Measurements from ENCODE around the gene SEMA4D.

Gene SEMA4D, protein sequence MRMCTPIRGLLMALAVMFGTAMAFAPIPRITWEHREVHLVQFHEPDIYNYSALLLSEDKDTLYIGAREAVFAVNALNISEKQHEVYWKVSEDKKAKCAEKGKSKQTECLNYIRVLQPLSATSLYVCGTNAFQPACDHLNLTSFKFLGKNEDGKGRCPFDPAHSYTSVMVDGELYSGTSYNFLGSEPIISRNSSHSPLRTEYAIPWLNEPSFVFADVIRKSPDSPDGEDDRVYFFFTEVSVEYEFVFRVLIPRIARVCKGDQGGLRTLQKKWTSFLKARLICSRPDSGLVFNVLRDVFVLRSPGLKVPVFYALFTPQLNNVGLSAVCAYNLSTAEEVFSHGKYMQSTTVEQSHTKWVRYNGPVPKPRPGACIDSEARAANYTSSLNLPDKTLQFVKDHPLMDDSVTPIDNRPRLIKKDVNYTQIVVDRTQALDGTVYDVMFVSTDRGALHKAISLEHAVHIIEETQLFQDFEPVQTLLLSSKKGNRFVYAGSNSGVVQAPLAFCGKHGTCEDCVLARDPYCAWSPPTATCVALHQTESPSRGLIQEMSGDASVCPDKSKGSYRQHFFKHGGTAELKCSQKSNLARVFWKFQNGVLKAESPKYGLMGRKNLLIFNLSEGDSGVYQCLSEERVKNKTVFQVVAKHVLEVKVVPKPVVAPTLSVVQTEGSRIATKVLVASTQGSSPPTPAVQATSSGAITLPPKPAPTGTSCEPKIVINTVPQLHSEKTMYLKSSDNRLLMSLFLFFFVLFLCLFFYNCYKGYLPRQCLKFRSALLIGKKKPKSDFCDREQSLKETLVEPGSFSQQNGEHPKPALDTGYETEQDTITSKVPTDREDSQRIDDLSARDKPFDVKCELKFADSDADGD
- total RNA-seq = 563 to 786 (median 568) reads per million in 4 experiments

DNA sequence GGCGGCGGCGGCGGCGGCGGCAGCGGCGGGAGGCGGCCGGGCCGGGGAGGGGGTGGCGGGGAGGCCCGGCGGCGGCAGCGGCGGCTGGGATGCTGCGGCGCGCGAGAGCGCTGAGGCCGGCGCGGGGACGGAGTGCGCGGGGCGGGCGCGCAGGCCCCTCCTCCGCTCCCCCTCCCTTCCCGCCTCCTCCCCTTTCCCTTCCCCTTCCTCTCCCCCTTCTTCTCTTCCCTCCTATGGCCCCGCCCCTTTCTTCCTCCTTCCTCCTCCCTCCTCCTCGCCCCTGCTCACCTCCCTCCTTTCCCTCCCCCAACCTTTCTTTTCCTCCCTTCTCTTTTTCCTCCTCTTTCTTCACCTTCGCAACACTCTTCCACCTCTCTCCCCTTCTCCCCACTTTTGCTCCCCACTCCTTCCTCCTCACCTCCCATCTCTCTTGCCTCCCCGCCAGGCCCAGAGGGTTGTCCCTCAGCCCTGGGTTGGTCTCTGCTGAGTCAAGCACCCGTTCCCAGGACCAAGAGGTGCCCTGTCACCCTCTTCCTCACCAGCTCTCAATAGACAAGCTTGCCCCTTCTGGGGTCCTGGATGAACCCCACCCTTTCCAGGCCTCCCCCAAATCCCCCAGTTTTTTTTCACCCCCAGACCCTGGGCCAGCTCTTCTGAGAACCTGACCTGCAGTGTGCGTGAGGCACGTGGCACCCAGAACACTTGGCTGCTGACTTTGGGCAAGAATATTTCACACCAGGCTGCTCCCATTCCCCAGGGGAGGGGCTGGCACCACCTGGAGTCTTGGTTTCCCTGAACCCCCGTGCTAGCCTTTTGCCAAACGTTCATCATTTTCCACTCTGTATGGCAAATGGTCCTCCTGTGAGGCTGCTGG is at the start of gene SEMA4D:
Gene SEMA4D (minus strand): TSS at position 136 of the 874 bp plus-strand sequence. CDS start 92,657 bp downstream, outside the sequence.
- peak; percentile 41 for DNase-seq

DNA sequence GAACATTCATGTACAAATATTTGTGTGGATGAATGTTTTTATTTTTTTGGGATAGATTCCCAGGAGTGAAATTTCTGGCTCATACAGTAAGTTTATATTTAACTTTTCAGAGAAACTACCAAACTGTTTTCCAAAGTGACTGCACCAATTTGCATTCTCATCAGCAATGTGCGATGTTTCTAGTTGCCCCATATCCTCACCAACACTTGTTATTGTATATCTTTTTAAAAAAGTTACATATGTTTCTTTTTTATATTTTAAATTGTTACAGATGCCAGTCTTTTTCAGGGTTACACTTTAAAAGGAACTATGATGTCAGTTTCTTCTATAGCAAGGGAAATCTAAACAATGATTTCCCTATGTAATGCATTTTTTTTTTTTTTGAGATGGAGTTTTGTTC is 49.1 kb upstream of the SEMA4D start:
- DNase-seq = no peak

DNA sequence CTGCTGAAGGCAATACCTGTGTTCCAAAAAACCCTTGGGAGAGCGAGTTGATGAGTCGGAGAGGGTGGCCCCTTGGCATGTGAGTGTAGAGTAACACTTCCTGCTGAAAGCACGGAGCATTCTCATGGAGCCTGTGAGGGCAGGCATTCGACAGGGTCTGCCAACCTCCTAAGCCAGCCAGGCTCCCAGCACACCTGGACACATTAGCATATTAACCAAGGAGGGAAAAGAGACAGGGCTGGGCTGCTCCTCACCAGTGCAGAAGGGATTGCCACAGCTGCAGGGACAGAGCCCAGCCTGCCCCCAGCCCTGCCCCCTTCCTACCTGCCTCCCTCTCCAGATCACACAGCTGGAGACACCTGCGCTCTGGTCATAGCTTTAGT is 46.4 kb upstream of the SEMA4D start:
- no peak for DNase-seq

DNA sequence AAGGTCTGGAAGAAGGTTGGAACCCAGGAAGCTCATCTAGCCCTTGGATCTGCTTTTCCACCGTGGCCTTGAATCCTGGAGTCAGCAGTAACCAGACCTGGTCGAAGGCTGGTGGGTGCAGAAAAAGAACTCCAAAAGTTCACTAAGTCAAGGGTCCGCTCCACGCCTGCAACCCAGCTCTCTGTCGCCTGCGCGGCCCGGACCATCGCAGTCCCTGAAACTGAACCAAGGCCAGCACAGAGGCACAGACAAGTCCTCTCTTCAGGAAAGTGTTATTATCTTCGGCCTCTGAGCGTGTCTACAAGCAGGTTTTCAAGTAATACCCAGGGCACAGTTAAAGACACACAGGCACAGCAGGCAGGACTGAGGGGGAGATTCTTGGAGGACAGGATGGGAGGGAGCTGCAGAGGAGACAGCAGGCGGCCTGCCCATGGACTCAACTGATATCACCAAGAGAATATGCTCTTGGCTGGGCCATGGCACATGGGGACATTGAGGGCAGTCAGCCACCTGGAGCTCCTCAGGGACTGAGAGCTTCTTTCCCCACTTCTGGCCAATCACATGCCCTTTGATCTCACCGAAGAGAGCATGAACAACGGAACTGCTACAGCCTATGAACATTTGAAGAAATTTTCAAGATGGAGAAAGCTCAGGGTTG is 45.8 kb upstream of the SEMA4D start:
- no peak for DNase-seq

DNA sequence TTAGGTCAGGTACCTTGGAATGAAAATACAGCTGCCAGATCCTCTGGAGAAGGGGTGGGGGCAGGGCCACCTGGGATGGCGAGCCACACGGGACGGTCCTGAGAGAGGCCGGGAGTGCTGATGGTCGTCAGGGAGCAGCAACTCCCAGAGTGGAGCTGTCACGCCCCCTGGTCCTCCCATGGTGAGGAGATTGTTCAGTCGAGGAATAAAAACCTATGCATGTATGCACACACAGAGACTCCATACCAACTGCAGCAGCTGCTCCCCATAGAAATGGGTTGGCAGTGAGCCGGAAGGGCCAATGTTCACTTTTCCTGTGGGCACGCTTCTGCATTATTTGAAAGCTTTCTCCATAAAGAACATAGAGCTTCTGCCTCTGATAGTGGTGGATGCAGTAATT is 45.2 kb upstream of the SEMA4D start:
- DNase-seq = no peak

DNA sequence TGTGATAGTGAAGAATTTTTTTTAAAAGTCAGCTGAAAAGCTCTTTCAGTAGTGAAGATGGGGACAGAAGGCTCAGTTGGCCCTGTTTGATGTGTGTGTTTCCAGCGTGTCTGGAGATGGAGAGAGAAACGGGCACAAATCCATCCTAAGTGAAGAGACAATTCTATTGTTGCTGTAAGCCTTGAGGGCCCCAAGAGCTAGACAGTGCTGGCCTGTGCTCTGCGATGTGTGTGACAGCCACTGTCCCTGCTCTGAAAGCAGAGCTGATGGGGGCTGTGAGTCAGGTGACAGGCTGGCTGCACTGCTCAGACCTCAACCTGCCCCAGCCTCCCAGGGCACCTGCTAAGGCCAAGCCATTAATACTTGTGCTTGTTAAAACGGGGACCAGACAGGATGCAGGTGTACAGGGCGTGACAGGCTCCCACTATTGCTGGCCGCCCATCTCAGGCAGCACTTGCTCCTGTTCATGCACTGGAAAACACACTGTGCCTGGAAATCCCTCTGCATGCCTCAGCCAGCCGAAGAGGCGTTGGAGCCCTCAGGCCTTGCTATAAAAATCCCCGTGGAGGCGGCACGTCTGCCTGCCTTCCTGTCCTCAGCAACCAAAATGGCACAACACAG is 44.6 kb upstream of the SEMA4D start:
- DNase-seq = no peak

DNA sequence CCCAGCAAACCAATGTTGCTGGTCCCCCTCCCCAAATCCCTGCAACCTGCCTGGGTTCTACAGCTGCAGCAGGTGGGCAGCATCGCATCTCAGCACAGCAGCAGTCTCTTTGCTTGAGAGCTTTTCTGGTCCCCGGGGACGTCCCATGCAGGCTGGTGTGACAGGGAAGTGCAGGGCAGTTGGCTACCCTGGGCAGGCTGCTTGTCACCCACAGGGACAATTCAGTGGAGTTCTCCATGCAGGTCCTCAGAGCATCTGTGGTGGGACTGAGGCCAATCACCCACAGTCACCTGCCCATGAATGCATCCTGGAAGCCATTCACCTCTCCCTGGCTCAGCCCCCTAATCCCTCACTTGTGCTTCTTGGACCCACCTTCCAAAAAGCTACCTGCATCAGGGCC is 43.9 kb upstream of the SEMA4D start:
- DNase-seq = no peak

DNA sequence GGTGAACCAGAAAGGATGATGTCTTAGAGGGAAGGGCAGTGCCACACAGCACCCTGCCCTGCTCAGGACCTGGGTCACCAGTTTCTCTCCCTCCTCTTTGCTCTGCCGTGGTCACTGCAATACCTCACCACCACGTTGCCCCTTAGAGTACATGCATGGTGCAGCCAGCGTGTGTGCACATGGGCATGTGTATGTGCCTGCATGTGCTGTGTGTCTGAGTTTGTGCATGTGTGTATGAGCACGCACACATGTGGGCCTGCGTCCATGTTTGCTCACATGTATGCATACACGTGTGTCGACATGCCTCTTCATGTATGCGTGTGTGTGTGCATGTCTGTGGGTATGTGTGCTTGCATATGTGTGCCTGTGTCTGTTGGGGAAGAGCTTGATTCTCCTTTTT is 41.5 kb upstream of the SEMA4D start:
- no peak for DNase-seq

DNA sequence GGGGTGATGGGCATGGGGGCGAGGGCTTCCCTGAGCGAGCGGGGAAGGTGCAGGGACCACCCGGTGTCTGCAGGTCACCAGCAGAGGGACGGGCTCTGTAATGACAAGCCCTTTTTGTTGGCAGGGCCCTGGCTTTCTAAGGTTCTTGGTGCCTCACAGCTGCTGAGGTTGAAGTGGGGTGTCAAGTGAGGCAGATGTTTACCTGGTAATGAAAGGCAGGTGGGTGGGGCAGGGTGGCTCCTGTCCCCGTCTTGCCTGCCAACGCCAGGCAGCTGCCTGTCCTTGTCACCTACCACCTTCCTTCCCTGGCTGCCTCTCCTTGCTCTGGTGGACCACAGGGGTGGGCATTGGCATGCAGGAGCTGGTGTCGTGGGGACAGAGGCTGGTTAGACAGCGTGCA is 41.0 kb upstream of the SEMA4D start:
- DNase-seq = no peak

DNA sequence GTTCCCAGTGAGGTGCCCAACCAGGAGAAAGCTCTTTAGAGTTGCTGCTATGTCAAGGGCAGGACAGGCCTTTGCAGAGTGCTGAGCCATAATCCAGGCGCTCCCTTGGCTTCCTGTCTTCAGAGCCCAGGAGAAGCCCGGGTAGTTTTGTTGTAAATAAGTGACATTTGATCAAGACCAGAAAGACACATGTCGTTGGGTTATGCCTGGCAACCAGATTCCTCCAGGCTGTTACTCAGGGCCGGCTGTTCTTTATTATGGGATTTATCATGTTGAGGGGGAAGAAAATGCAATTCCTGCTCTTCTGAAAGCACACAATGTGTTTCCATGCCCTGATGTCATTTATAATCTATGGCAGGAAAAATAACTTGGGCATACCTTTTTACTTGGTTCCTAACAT is 39.3 kb upstream of the SEMA4D start:
- no peak for DNase-seq

DNA sequence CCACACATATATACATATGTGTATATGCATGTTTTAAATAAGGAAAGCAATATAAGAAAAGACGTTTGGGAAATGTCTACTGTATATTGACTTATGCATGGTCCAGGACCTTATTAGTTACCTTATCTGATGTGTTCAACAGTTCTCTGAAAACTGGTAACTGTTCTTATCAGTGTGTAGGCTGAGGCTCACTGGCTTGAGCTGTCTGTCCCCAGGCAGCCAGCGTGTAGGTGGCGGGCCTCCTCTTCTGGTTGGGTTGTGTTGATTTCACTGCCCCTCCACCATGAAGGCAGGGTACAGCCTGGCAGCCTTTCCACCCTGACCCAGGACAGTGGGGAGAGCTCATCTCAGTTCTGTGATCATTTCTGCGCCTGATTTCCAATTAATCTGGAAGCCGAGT is 38.7 kb upstream of the SEMA4D start:
- no peak for DNase-seq

DNA sequence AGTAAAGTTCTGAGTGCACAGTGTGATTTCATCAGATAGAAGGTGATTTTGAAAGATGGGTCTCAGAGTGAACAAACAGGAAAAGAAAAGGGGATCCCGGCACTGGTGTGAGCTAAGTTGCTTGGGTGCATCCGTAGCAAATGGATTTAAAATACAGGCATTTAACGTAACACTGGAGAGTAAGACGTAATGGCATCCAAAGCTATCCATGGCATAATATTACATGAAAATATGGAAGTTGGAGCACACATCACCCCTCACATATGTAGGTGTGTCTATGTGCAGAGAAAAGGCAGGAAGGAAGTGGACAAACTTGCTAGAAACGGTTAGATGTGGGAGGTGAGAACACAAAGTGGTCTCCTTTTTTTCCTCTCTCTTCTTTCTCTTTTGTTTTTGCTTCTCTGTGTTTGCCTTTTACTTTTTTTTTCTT is 38.2 kb upstream of the SEMA4D start:
- no peak for DNase-seq

DNA sequence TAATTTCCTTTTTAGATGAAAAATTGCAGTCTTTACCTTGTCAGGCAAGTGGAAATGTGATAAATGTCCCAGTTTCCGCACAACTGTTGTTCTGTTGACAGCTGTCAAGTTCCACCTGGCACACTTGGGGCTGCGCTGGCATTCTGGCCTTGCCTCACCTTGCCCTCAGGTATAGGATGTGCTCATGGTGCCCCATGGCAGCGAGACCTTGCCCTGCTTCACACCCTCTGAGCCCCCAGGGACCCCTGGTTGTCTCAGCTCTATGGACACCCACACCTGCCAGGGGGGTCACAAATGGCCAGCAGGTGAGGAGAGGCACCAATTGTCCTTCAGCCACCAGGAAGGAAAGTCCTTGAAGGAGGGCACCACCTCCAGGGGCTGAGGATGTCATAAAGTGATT is 37.5 kb upstream of the SEMA4D start:
- no peak for DNase-seq

DNA sequence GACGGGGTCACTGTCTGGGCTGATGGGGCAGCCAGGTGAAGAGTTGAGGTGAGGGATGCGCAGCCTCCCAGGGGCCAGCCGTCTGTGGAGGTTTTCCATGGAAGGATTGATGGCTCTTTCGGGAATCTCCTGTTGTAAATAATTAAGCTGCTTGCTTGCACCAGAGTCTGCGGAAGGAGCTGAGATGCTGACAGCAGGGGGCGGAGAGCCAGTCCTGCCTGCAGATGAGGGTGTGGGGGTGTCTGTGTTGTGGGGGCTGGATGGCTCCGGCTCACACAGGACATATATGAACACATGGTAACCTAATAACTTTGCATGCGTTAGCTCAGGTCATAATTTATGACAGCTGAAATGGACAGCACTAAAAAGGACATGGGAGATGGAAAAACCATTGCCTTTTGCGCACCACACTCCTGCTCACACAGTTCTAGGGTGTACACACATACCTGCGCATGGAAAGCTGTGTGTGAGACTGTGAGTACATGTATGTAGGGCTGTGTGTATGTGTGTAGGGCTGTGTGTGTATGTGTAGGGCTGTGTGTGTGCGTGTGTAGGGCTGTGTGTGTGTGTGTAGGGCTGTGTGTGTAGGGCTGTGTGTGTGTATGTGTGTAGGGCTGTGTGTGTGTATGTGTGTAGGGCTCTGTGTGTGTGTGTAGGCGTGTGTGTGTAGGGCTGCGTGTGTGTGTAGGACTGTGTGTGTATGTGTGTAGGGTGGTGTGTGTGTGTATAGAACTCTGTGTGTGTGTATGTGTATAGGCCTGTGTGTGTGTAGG is 36.8 kb upstream of the SEMA4D start:
- DNase-seq = no peak

DNA sequence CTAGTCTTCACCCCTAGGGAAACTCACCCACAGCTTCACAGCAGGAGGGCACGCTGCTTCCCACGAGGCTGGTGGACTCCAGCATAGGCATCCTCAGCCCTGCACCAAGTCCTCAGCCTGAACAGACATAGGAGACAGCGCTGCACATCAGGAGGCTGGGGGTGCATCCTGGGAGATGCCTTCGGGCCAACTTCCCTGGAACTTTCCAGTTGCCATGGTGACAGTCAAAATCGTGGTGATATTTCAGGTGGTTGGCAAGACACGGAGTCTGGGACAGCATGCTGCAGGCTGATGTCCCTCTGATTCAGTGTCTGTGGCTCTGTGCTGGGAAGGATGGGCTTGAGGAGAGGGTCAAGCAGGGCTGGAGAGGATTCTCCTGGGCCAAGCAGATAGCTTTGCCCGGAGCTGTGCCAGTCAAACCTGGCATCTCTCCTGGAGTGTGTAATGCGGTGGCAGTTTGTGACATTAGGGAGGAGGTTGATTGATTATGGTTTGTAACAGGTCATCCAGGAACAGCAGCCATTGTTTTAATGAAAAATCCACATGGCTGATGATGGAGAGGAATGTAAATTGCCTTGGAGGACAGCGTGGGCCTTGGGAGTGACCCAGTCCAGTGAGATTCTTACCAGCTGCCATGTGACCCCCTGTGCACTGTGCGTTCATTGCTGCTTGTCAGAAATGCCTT is 35.6 kb upstream of the SEMA4D start:
- DNase-seq = no peak

DNA sequence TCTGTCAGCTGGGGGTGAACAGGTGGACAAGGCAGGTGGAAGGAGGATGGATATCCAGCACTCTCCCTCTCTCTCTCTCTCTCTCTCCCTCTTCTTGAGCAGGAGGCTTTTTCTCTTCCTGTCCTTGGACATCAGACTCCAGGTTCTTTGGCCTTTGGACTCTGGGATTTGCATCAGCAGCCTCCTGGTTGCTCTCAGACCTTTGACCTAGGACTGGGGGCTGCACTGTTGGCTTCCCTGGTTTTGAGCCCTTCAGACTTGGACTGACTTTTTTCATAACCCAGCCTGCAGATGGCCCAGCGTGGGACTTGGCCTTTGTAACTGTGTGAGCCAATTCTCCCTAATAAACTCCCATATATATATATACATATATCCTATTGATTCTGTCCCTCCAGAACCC is 35.0 kb upstream of the SEMA4D start:
- DNase-seq = no peak

DNA sequence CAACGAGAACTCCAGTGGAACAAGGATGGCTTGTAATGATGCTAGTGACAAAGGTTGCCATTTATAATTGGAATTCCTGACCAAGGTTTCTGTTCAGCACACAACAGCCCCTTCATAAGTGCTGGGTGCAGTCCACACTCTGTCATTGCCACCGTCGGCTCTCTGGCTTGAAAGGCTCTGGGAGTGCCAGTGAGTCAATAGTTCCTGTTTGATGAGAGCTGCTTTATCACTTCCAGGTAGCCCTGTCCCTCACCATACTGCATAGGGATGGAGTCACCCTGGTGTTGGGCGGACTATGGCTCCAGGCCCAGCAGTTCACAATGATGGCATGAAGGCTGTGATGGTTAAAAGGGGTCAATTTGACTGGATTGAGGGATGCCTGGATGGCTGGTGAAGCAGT is 34.6 kb upstream of the SEMA4D start:
- no peak for DNase-seq

DNA sequence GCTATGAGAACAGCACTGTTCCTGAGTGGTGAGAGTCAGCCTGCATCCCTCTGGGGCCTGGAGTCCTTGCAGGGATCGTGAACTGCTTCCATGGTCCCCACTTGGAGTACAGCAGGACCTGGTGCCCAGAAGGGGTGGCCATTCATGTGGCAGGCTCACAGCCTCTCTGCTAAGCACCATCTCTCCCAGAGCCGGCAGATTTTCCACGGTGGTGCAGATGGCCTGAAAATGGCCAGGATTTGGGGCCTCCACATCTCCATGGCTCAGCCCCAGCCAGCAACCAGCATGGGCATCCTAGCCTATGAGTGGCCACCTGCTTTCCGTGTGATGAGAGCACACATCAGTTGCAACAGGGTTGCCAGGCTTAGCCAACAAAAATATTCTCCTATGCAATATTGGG is 33.9 kb upstream of the SEMA4D start:
- DNase-seq = no peak

DNA sequence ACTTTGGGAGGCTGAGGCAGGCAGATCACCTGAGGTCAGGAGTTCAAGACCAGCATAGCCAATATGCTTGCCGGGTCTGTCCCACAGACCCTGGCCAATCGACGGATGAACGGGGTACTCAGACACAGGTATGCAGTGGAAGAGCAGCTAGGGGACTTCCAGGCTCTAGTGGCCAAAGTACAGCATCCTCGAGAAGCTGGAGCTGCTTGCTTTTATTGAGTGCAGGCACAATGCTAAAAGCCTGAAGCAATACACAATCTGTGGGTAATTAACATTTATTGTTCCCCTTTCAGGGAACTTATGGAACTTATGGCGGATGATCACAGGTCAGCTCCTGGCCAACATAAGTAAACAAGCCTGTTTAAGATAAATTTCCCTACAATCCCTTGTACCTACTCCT is 32.8 kb upstream of the SEMA4D start:
- no peak for DNase-seq

DNA sequence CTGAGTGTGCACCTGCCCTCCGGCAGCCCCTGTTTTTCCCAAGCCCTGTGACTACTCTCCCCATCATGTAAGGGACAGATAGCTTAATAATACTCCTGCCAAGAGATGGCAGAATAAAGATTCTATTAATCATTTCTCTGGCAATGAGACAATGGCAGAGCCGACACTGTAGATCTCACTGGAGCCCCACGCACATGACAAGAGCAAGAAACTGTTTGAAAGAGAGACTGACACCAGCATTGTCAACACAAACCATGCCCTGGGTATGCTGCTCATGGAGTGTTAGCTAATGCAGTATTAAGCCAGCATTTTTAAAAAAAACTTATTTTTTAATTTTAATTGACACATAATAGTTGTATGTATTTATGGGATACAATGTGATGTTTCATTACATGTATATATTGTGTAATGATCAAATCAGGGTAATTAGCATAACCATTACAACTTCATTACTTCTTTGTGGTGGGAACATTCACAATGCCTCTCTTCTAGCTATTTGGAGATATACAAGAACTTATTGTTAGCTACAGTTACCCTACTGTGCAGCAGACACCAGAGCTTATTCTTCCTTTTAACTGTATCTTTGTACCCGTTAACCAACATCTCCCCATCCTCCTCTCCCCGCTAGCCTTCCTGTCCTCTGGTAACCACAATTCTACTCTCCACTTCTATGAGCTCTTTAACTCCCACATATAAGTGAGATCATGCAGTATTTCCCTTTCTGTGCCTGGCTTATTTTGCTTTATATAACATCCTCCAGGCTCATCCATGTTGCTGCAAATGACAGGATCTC is 31.5 kb upstream of the SEMA4D start:
- DNase-seq = no peak
